ENCODE measurements around the gene ROR1. TPM values are rescaled to one million over a fixed set of nuclear protein-coding genes. Genes with fewer than 3 reads are reported as not detected.

Gene ROR1
- total RNA-seq, 2 donors from 2014 or later: 0.25 TPM; not detected in 1

- no peak for DNase-seq (ENCODE audit: low spot score in 2 of 2)
- Mint-ChIP-seq H3K27ac (no peak overlapping the region), H3K9me3 (no peaks in the 10 kb centered on the region), H3K36me3 (no peaks in the 10 kb centered on the region)
- no peak for ATAC-seq
These were observed 142.9 kb downstream of the ROR1 start for GRCh38 chr1:63916485-63917360.

- H3K36me3 Mint-ChIP-seq: no peaks in the 10 kb centered on the region
- no peaks in the 10 kb centered on the region for H3K9me3 Mint-ChIP-seq
- ATAC-seq (no peak), DNase-seq (ENCODE audit: low spot score in 2 of 2) (peak in 1 of 2 donors; percentile 40)
- no peak overlapping the region for H3K27ac Mint-ChIP-seq
These were observed 144.0 kb downstream of the ROR1 start for GRCh38 chr1:63917571-63918417.

DNA sequence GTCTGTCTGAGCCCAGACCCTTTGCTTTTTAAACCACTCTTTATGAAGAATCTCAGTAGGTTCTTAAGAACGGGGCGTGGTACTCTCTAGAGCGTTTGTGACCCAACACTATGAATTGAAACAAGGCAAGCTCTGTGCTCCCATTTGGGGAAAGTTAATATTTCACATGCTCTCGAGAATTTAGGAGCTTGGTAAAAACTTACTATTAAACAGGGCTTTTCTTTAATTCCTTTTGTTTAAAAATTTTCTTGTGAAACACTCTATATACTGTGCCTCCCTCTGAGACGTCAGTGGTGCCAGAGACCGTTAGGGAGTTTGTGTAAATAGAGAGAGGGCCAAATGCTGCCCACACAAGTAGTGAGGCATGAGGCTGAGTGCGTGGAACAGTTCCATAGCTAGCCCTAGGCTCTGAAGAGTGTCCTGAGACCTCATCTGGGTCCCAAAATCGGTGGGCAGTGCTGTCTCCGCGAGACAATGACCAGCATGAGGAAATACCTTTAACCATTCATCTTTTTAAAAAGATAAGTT, 144.7 kb downstream of the ROR1 start:
- H3K36me3 Mint-ChIP-seq: no peaks in the 10 kb centered on the region
- H3K27ac Mint-ChIP-seq: no peak overlapping the region
- ATAC-seq (no peak), DNase-seq (ENCODE audit: low spot score in 2 of 2) (no peak)
- H3K9me3 Mint-ChIP-seq: no peaks in the 10 kb centered on the region

DNA sequence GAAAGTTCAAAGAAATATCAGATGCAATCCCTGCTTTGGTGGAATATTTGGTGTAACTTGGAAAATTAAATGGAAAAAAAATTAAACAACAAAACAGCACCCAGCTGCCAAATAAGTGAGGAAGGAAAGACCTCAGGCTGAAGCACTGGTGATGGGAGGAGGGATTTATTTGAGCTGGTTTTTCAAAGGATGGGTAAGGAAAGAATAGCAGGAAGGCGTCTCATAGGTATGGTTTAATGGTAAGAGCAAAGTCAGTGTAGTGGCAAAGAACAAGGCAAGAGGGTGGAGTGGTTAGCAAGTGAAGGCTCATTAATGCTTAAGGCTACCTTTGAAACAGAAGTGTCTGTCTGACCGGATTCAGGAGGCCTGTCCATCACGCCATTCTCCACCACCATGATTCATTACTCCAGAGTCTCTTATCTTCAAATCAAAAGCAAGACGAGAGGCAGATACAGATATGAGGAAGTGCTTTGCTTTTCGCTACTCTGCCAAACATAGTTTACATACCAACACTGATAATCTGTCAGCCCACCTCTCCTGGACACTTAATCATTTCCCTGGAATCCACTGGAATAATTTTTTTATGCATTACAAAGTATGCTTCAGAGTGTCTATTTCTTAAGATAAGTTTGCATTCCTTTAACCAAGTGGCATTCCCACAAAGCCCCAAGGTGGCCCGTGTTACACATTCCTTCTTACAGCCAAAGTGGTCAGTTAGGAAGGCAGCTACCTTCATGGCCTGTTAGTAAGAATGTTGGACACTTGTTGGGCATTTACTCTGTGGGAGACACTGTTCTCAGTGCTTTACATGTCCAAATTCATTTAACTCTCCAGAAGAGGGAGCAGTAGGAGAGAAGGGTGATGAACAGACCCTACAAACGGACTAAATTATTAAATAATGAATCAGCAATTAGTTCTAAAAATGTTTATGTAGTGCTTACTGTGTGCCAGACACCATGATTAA, 146.6 kb downstream of the ROR1 start:
- Mint-ChIP-seq H3K36me3 (no peaks in the 10 kb centered on the region), H3K27ac (no peak overlapping the region), H3K9me3 (no peaks in the 10 kb centered on the region)
- no peak for ATAC-seq
- no peak for DNase-seq (ENCODE audit: low spot score in 2 of 2)

DNA sequence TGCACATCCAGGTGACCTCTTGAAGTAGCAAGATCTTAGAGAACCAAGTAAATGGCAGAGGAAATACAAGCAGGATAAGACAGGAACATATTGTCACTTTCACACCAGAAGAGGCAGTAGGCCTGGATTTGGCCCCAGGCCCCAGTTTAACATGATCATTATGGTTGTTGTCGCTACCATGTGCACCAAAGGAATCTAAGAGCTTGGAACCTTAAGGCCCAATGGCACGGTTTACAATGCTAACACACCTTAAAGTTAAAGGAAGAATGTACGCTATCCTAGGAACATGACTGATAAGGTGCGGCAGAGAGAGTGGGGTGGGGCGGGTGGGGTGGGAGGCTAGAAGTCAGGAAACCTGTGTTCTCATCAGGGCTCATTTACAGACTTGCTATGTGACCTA, 147.5 kb downstream of the ROR1 start:
- DNase-seq (ENCODE audit: low spot score in 2 of 2) (no peak), ATAC-seq (no peak)
- H3K36me3 Mint-ChIP-seq: no peaks in the 10 kb centered on the region
- no peaks in the 10 kb centered on the region for H3K9me3 Mint-ChIP-seq
- no peak overlapping the region for H3K27ac Mint-ChIP-seq

GRCh38 chr1:63921802-63922201, 148.0 kb downstream of the ROR1 start:
- no peak for ATAC-seq

GRCh38 chr1:63922848-63923247, 149.0 kb downstream of the ROR1 start:
- Mint-ChIP-seq H3K36me3 (no peaks in the 10 kb centered on the region), H3K9me3 (no peaks in the 10 kb centered on the region), H3K27ac (no peak overlapping the region)
- DNase-seq (ENCODE audit: low spot score in 2 of 2) (no peak), ATAC-seq (no peak)

More at GRCh38 chr1:63921802-63922201, 148.0 kb downstream of the ROR1 start:
- no peaks in the 10 kb centered on the region for H3K9me3 Mint-ChIP-seq
- no peak for DNase-seq (ENCODE audit: low spot score in 2 of 2)
- no peak overlapping the region for H3K27ac Mint-ChIP-seq
- H3K36me3 Mint-ChIP-seq: no peaks in the 10 kb centered on the region

DNA sequence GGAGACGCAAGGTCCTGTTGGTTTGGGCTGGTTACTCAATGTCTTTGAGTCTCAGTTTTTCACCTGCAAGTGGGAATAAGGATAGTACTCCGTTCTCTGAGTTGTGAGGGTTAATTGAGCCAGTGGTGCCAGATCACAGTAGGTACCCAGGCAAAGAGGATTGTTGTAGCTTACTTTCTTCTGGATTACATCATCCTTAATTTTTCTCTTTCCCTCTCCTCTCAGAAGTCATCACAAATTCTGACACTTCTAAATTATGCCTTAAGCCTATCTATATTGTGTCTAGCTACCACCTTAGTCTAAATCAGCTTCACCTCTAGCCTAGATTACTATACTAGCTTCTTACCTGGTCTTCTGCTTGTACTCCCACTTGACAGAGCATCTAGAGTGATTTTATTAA, 149.5 kb downstream of the ROR1 start:
- ATAC-seq (no peak), DNase-seq (ENCODE audit: low spot score in 2 of 2) (no peak)
- Mint-ChIP-seq H3K36me3 (no peaks in the 10 kb centered on the region), H3K27ac (no peak overlapping the region), H3K9me3 (no peaks in the 10 kb centered on the region)

GRCh38 chr1:63924600-63924999, 150.8 kb downstream of the ROR1 start:
- H3K27ac Mint-ChIP-seq: no peak overlapping the region
- H3K9me3 Mint-ChIP-seq: no peaks in the 10 kb centered on the region
- DNase-seq (ENCODE audit: low spot score in 2 of 2) (no peak), ATAC-seq (no peak)
- H3K36me3 Mint-ChIP-seq: no peaks in the 10 kb centered on the region

DNA sequence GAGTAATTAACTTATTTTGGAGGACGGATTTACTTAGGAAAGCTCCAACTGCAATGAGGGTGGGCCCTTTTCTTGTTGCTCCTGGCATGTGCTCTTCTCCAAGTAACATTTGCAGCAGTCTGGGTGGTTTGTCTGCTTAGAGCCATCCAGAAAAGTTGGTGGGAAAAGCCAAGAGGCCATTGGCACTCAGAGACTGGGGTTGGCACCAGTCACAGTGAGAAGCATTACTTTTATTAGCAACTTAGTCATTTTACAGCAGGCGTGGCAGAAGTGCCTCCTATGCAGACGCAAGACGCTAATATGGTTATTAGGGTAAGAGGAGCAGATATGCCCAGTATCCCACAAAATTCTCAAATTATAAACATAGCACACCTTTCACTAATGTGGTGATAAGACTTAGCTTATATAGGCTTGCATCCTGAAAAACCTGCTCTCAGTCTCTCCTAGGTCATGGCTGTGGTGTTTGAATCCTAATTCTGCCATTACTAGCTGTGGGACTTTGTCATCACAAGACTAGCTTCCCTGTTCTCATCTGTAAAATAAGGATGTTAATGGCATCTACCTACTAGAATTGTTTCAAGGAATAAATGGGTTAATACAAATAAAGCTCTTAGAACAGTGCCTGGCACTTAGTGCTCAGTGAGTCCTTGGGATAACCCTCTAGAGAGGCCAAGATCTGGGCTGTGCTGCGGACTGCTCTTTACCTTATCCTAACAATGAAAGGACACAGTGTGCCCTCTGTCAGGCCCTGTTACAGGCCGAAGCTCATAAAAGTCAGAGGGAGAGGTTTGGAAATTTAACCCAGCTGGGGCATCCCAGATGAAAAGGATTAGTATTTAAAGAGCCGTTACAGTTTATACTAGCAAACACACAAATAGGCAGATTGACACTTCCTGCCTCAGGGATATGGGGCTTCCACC, 154.6 kb downstream of the ROR1 start:
- ATAC-seq (no peak), DNase-seq (ENCODE audit: low spot score in 2 of 2) (no peak)
- H3K36me3 Mint-ChIP-seq: no peaks in the 10 kb centered on the region

GRCh38 chr1:63929106-63929478, 155.3 kb downstream of the ROR1 start:
- Mint-ChIP-seq H3K9me3 (no peaks in the 10 kb centered on the region), H3K36me3 (no peaks in the 10 kb centered on the region), H3K27ac (no peak overlapping the region)
- ATAC-seq (no peak), DNase-seq (ENCODE audit: low spot score in 2 of 2) (no peak)

More for the DNA sequence above, 154.6 kb downstream of the ROR1 start:
- Mint-ChIP-seq H3K27ac (no peak overlapping the region), H3K9me3 (no peaks in the 10 kb centered on the region)

- DNase-seq (ENCODE audit: low spot score in 2 of 2): no peak
- Mint-ChIP-seq H3K9me3 (no peaks in the 10 kb centered on the region), H3K27ac (no peak overlapping the region), H3K36me3 (no peaks in the 10 kb centered on the region)
- ATAC-seq: no peak
These were observed 157.7 kb downstream of the ROR1 start for GRCh38 chr1:63931468-63931867.

GRCh38 chr1:63934697-63935096, 160.9 kb downstream of the ROR1 start:
- Mint-ChIP-seq H3K9me3 (no peaks in the 10 kb centered on the region), H3K36me3 (no peaks in the 10 kb centered on the region), H3K27ac (no peak overlapping the region)
- ATAC-seq: no peak
- no peak for DNase-seq (ENCODE audit: low spot score in 2 of 2)

GRCh38 chr1:63935143-63935542, 161.3 kb downstream of the ROR1 start:
- no peaks in the 10 kb centered on the region for H3K36me3 Mint-ChIP-seq
- ATAC-seq (no peak), DNase-seq (ENCODE audit: low spot score in 2 of 2) (no peak)
- H3K9me3 Mint-ChIP-seq: no peaks in the 10 kb centered on the region
- no peak overlapping the region for H3K27ac Mint-ChIP-seq

DNA sequence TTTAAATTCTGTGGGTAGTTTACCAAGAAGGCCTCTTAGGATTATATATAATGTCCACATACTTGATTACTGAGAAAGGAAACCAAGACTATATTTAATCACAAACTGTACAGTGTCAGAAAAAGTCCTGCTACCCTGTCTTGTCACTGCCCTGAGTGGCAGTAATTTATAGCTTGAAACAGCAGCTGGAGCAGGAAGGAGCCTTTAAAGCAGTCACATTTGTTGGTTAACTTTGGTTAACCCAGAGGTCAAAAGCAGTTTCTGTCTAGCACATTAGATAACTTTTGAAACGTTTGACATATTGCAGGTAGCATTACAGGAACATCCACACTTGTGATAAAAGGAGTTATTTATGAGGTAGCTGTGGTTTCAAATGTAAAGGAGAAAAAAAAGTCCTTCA, 161.7 kb downstream of the ROR1 start:
- H3K36me3 Mint-ChIP-seq: no peaks in the 10 kb centered on the region
- ATAC-seq: no peak
- H3K27ac Mint-ChIP-seq: no peak overlapping the region

More for the DNA sequence above, 161.7 kb downstream of the ROR1 start:
- no peaks in the 10 kb centered on the region for H3K9me3 Mint-ChIP-seq
- no peak for DNase-seq (ENCODE audit: low spot score in 2 of 2)
